Astrocyte (in vitro differentiated cells and primary cell): Measurements from ENCODE around the gene PKP2. TPM values are rescaled to one million over a fixed set of nuclear protein-coding genes. Genes with fewer than 3 reads are reported as not detected.
A peak's percentile ranks its signal among the peaks of the same experiment; 100 is the strongest.

Experiments
- DNase-seq: peaks from one replicate; pipeline ENCODE4 v3.0.0-alpha.2; 2010; ENCODE audit warnings: low read depth
- FAIRE-seq: peaks from 2 replicates; lab custom pipeline; 2011; peaks lifted over from hg19 to GRCh38; lab: Jason Lieb, UNC
- H2AFZ ChIP-seq: 2 replicates; pipeline ENCODE4 v1.6.0; 2012; ENCODE audit warnings: low read depth, low read length, inconsistent platforms
- H3K27ac ChIP-seq: 2 replicates; pipeline ENCODE4 v1.5.1; 2011; ENCODE audit warnings: low read depth, low read length, inconsistent platforms
- H3K27me3 ChIP-seq: 2 replicates; pipeline ENCODE4 v1.6.0; 2011; ENCODE audit warnings: low read length, inconsistent platforms; ENCODE audit not compliant: insufficient read depth
- H3K36me3 ChIP-seq: 2 replicates; pipeline ENCODE4 v1.5.1; 2011; ENCODE audit warnings: low read length, inconsistent platforms; ENCODE audit not compliant: insufficient read depth
- H3K4me1 ChIP-seq: 2 replicates; pipeline ENCODE4 v1.5.1; 2011; ENCODE audit warnings: low read length, inconsistent platforms; ENCODE audit not compliant: insufficient read depth
- H3K4me2 ChIP-seq: 2 replicates; pipeline ENCODE4 v1.6.0; 2012; ENCODE audit warnings: low read length, inconsistent platforms
- H3K4me3 ChIP-seq: 2 replicates; pipeline ENCODE4 v1.5.1; 2011; ENCODE audit warnings: low read depth, mild to moderate bottlenecking, low read length, inconsistent platforms; ENCODE audit not compliant: insufficient read depth
- H3K79me2 ChIP-seq: 2 replicates; pipeline ENCODE4 v1.6.0; 2012; ENCODE audit warnings: mild to moderate bottlenecking, low read length, inconsistent platforms; ENCODE audit not compliant: insufficient read depth
- H3K9ac ChIP-seq: 2 replicates; pipeline ENCODE4 v1.6.0; 2012; ENCODE audit warnings: mild to moderate bottlenecking, low read length, inconsistent platforms
- H3K9me3 ChIP-seq: 2 replicates; pipeline ENCODE4 v1.5.1; 2012; ENCODE audit warnings: low read depth, mild to moderate bottlenecking, low read length, inconsistent platforms; ENCODE audit not compliant: insufficient read depth
- H4K20me1 ChIP-seq: 2 replicates; pipeline ENCODE4 v1.6.0; 2012; ENCODE audit warnings: low read length, inconsistent platforms; ENCODE audit not compliant: insufficient read depth
- H3K27ac Mint-ChIP-seq: one replicate; pipeline ENCODE4 v1.8.0; 2021; ENCODE audit warnings: mild to moderate bottlenecking, mixed read lengths; ENCODE audit not compliant: unreplicated experiment
- H3K27me3 Mint-ChIP-seq: one replicate; pipeline ENCODE4 v1.8.0; 2021; ENCODE audit warnings: low read depth, mixed read lengths; ENCODE audit not compliant: unreplicated experiment
- H3K36me3 Mint-ChIP-seq: one replicate; pipeline ENCODE4 v1.8.0; 2021; ENCODE audit warnings: low read depth, mixed read lengths; ENCODE audit not compliant: unreplicated experiment
- H3K4me1 Mint-ChIP-seq: one replicate; pipeline ENCODE4 v1.8.0; 2021; ENCODE audit warnings: low read depth, mixed read lengths; ENCODE audit not compliant: unreplicated experiment
- H3K4me3 Mint-ChIP-seq: one replicate; pipeline ENCODE4 v1.8.0; 2021; ENCODE audit warnings: mild to moderate bottlenecking, moderate library complexity, mixed read lengths; ENCODE audit not compliant: unreplicated experiment
- H3K9me3 Mint-ChIP-seq: one replicate; pipeline ENCODE4 v1.8.0; 2021; ENCODE audit warnings: mild to moderate bottlenecking, mixed read lengths; ENCODE audit not compliant: unreplicated experiment
- EZH2 ChIP-seq: IDR thresholded peaks from 2 replicates; pipeline ENCODE4 v1.6.1; 2012; ENCODE audit warnings: mild to moderate bottlenecking, low read length, inconsistent platforms; ENCODE audit not compliant: insufficient read depth
- total RNA-seq: library from RNA; stranded (reverse); gene quantifications from 2 replicates; pipeline ENCODE4 v1.2.1, GENCODE V29; 2021
- TF ChIP-seq, protein P1 (sequence below): IDR thresholded peaks from 2 replicates; pipeline ENCODE4 v1.5.1; 2011; ENCODE audit warnings: low read depth, mild to moderate bottlenecking, inconsistent platforms, low read length, moderate library complexity; ENCODE audit not compliant: insufficient read depth

PKP2 gene
- total RNA-seq, 1 donor from 2014 or later: 35.4 TPM

DNA sequence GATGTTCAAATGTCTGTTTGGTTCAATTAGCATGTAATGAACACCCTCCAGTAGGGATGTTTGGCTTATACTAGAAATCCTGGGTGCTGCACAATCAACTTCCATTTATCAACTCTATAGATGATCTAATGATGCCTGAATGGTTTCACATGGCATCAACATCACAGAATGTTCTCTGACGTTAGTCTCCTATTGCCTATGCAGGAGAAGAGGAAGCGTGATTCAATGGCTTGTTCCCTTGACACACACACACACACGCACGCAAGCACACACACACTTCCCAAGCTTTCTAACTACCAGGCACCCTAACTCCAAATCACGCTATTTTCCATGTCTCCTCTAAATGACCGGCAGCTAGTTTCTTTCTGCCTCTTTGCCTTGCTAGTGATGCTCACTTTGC lies 49.3 kb downstream of the PKP2 start:
- H3K4me2 ChIP-seq: no peak overlapping the region
- Mint-ChIP-seq H3K9me3 (no peaks in the 10 kb centered on the region), H3K36me3 (peaks cover 3% of the 10 kb centered on the region), H3K27ac (no peak overlapping the region), H3K4me1 (peaks cover 6% of the 10 kb centered on the region), H3K27me3 (no peaks in the 10 kb centered on the region), H3K4me3 (no peak overlapping the region)
- H3K9me3 ChIP-seq: no peaks in the 10 kb centered on the region
- TF ChIP-seq, protein P1, sequence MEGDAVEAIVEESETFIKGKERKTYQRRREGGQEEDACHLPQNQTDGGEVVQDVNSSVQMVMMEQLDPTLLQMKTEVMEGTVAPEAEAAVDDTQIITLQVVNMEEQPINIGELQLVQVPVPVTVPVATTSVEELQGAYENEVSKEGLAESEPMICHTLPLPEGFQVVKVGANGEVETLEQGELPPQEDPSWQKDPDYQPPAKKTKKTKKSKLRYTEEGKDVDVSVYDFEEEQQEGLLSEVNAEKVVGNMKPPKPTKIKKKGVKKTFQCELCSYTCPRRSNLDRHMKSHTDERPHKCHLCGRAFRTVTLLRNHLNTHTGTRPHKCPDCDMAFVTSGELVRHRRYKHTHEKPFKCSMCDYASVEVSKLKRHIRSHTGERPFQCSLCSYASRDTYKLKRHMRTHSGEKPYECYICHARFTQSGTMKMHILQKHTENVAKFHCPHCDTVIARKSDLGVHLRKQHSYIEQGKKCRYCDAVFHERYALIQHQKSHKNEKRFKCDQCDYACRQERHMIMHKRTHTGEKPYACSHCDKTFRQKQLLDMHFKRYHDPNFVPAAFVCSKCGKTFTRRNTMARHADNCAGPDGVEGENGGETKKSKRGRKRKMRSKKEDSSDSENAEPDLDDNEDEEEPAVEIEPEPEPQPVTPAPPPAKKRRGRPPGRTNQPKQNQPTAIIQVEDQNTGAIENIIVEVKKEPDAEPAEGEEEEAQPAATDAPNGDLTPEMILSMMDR: no peak
- no peak for TF ChIP-seq EZH2
- no peak for FAIRE-seq
- H3K9ac ChIP-seq: no peak overlapping the region
- H4K20me1 ChIP-seq: no peaks in the 10 kb centered on the region
- no peak for DNase-seq
- no peaks in the 10 kb centered on the region for H3K27me3 ChIP-seq
- no peak overlapping the region for H2AFZ ChIP-seq
- H3K4me1 ChIP-seq: no peaks in the 10 kb centered on the region
- no peak overlapping the region for H3K27ac ChIP-seq
- no peaks in the 10 kb centered on the region for H3K36me3 ChIP-seq
- no peaks in the 10 kb centered on the region for H3K79me2 ChIP-seq
- H3K4me3 ChIP-seq: no peak overlapping the region

DNA sequence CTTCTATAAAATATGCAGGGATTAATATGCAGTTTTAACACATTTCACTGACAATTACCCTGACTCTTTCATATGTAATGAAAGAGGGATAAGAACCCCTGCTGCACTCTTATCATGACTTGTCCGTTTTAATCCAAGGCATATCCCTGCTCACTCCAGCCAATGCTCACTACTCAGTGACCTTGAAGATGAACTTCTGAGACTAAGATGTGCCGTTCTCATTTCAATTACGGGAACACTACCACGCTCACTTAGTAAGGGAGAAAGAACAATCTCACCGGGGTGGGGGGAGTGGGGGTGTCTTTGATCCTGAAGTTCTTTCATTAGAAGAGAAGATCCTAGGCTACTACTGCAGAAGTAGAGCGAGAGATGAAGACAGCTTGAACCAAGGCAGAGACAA lies 50.5 kb downstream of the PKP2 start:
- Mint-ChIP-seq H3K4me1 (peaks cover 6% of the 10 kb centered on the region), H3K4me3 (no peak overlapping the region), H3K27me3 (no peaks in the 10 kb centered on the region), H3K27ac (no peak overlapping the region), H3K9me3 (no peaks in the 10 kb centered on the region), H3K36me3 (peaks cover 3% of the 10 kb centered on the region)
- Histone ChIP-seq H3K4me3 (no peak overlapping the region), H4K20me1 (no peaks in the 10 kb centered on the region), H2AFZ (no peak overlapping the region), H3K9me3 (no peaks in the 10 kb centered on the region), H3K79me2 (no peaks in the 10 kb centered on the region), H3K9ac (no peak overlapping the region), H3K36me3 (no peaks in the 10 kb centered on the region), H3K27ac (no peak overlapping the region), H3K4me2 (no peak overlapping the region), H3K4me1 (no peaks in the 10 kb centered on the region), H3K27me3 (no peaks in the 10 kb centered on the region)
- TF ChIP-seq, protein P1: no peak
- DNase-seq (no peak), FAIRE-seq (no peak)

DNA sequence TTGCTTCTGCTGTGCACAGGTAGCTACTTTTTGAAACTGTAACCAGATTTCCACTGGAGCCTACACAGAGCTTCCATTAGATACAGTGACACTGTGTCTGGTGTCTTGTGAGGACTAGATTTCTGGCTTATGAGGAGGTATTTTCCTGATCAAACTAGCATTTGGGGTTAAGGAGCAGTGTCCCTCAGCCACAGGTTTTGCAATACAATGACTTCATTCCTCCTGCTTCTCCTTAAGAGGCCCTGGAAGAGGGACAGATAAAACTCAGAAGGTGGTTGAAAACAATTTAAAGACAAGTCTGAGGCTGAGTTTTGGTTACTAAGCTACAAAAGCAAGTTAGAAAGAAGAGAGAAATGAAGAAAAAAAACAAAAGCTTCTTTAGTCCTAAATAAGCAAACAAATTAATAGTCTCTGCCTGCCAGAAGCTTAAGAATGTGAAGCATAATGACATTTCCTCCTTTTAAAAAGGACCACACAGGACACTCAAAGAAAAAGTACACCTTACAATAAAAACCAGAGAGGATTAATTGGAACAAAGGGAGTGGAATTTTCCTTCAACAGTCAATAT lies 53.0 kb downstream of the PKP2 start:
- no peak for FAIRE-seq

More for the DNA sequence above, 53.0 kb downstream of the PKP2 start:
- Mint-ChIP-seq H3K27ac (no peak overlapping the region), H3K4me1 (peaks cover 6% of the 10 kb centered on the region), H3K4me3 (no peak overlapping the region), H3K36me3 (peaks cover 2% of the 10 kb centered on the region), H3K27me3 (no peaks in the 10 kb centered on the region), H3K9me3 (no peaks in the 10 kb centered on the region)
- Histone ChIP-seq H3K4me1 (no peaks in the 10 kb centered on the region), H3K27me3 (no peaks in the 10 kb centered on the region), H3K36me3 (no peaks in the 10 kb centered on the region), H3K27ac (no peak overlapping the region), H3K4me3 (no peak overlapping the region), H3K4me2 (no peak overlapping the region), H3K79me2 (no peaks in the 10 kb centered on the region), H3K9me3 (no peaks in the 10 kb centered on the region), H2AFZ (no peak overlapping the region), H3K9ac (no peak overlapping the region), H4K20me1 (no peaks in the 10 kb centered on the region)
- peak; percentile 32 for DNase-seq
- TF ChIP-seq, protein P1: no peak
- TF ChIP-seq EZH2: no peak
